HG02759 (cell line): ENCODE results near the gene FOXL1.

Source experiments
- ATAC-seq: cut with Tn5 transposase; IDR thresholded peaks from one replicate; pipeline ENCODE4 v1.9.1; 2021; ENCODE audit warnings: mild to moderate bottlenecking, moderate library complexity; ENCODE audit not compliant: unreplicated experiment

Gene FOXL1

GRCh38 chr16:86598607-86599565 lies 20.5 kb downstream of the FOXL1 start:
- no peak for ATAC-seq

- no peak for ATAC-seq
Observed at GRCh38 chr16:86601356-86601755, 23.0 kb downstream of the FOXL1 start.

- ATAC-seq = no peak
Observed at GRCh38 chr16:86602521-86602920, 24.2 kb downstream of the FOXL1 start.

- ATAC-seq = no peak
Observed at GRCh38 chr16:86604436-86605193, 26.3 kb downstream of the FOXL1 start.

GRCh38 chr16:86605950-86606349 lies 27.6 kb downstream of the FOXL1 start:
- ATAC-seq = no peak

GRCh38 chr16:86608301-86608747 lies 30.0 kb downstream of the FOXL1 start:
- ATAC-seq = no peak

GRCh38 chr16:86609115-86609514 lies 30.8 kb downstream of the FOXL1 start:
- no peak for ATAC-seq

GRCh38 chr16:86609661-86610060 lies 31.3 kb downstream of the FOXL1 start:
- ATAC-seq = no peak

- ATAC-seq = no peak
Observed at GRCh38 chr16:86610779-86611524, 32.6 kb downstream of the FOXL1 start.

- no peak for ATAC-seq
Observed at GRCh38 chr16:86611525-86611855, 33.1 kb downstream of the FOXL1 start.

GRCh38 chr16:86611941-86612340 lies 33.6 kb downstream of the FOXL1 start:
- ATAC-seq = no peak

GRCh38 chr16:86614699-86615098 lies 36.4 kb downstream of the FOXL1 start:
- ATAC-seq = no peak

- ATAC-seq = no peak
Observed at GRCh38 chr16:86616906-86617305, 38.6 kb downstream of the FOXL1 start.

GRCh38 chr16:86618431-86619238 lies 40.3 kb downstream of the FOXL1 start:
- no peak for ATAC-seq

- ATAC-seq = no peak
Observed at GRCh38 chr16:86619239-86619794, 41.0 kb downstream of the FOXL1 start.

- no peak for ATAC-seq
Observed at GRCh38 chr16:86620184-86620583, 41.8 kb downstream of the FOXL1 start.

- ATAC-seq = no peak
Observed at GRCh38 chr16:86621966-86622365, 43.6 kb downstream of the FOXL1 start.

GRCh38 chr16:86622700-86623615 lies 44.6 kb downstream of the FOXL1 start:
- ATAC-seq = no peak

GRCh38 chr16:86625029-86625428 lies 46.7 kb downstream of the FOXL1 start:
- ATAC-seq = no peak
